WI38 (cell line): ENCODE measurements around the gene PACRG.

Experiments used
- H3K4me3 ChIP-seq: 2 replicates; pipeline ENCODE4 v1.5.1; 2011; ENCODE audit warnings: low read depth, mild to moderate bottlenecking, control low read depth, low read length
- TF ChIP-seq, protein P1 (sequence below): IDR thresholded peaks from 2 replicates; pipeline ENCODE4 v1.5.1; 2012; ENCODE audit warnings: low read depth, mild to moderate bottlenecking, control low read depth, low read length

Gene PACRG

DNA sequence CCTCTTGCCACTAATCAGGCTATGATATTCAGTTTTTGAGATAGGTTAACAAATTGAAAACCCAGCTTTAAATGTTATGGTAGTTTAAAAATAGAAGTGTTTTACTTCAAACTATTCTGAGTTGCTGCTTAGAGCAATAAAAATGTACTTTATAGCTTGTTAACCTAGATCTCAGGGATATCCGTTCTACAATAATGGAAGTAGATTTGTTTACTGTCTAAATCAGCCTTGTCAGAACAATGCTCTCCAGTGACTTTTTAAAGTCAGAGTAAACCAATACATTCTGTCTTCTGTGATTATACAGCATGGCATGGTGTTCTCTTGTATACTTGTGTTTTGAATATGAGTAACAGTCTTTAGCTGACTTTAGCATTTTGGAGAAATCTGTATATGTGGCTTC lies 161.5 kb downstream of the PACRG start:
- TF ChIP-seq, protein P1, sequence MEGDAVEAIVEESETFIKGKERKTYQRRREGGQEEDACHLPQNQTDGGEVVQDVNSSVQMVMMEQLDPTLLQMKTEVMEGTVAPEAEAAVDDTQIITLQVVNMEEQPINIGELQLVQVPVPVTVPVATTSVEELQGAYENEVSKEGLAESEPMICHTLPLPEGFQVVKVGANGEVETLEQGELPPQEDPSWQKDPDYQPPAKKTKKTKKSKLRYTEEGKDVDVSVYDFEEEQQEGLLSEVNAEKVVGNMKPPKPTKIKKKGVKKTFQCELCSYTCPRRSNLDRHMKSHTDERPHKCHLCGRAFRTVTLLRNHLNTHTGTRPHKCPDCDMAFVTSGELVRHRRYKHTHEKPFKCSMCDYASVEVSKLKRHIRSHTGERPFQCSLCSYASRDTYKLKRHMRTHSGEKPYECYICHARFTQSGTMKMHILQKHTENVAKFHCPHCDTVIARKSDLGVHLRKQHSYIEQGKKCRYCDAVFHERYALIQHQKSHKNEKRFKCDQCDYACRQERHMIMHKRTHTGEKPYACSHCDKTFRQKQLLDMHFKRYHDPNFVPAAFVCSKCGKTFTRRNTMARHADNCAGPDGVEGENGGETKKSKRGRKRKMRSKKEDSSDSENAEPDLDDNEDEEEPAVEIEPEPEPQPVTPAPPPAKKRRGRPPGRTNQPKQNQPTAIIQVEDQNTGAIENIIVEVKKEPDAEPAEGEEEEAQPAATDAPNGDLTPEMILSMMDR: no peak
- H3K4me3 ChIP-seq: no peak overlapping the region

DNA sequence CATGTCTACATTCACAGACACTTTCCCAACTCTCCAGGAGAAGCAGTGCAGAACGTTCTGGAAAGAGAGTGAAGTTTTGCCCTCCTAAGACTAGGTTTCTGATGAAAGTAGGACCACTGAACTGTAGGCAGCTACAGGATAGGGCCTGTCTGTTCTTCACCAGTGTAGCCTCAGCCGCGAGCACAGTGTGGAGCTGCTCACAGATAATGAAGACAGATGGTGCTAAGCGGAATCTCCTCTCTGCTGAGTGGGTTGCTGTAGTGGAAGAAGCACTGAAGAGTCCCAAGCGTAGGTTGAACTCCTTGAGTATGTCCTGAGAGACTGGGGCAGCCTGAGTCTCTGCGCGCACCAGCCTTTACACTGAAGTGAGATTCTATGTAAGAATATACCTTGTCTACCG lies 170.2 kb downstream of the PACRG start:
- no peak overlapping the region for H3K4me3 ChIP-seq
- TF ChIP-seq, protein P1: no peak

GRCh38 chr6:162899148-162899547 lies 171.4 kb downstream of the PACRG start:
- TF ChIP-seq, protein P1: no peak
- no peak overlapping the region for H3K4me3 ChIP-seq

GRCh38 chr6:162900503-162900902 lies 172.7 kb downstream of the PACRG start:
- TF ChIP-seq, protein P1: no peak
- no peak overlapping the region for H3K4me3 ChIP-seq

GRCh38 chr6:162904069-162904663 lies 176.4 kb downstream of the PACRG start:
- TF ChIP-seq, protein P1: no peak
- no peak overlapping the region for H3K4me3 ChIP-seq

DNA sequence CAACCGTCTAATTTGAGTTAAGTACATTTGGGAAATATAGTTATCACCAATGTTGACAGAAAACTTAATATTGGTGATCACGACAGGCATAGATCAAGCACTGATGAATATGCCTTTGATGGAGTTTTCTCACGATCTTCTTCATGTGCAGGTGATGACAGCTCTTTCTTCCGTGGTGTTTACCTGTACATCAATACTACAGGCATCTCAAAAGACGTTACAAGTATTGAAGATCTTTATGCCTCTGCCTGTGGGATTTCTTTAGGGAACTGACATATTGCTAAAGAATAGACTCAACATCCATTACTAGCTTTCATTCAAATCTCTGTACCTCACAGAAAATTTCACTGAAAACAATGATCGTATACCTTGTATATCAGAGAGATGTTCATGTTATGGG lies 178.7 kb downstream of the PACRG start:
- H3K4me3 ChIP-seq: no peak overlapping the region
- TF ChIP-seq, protein P1: no peak

GRCh38 chr6:162907876-162908481 lies 180.2 kb downstream of the PACRG start:
- TF ChIP-seq, protein P1: peak; percentile 28; the same call in 1 of the 2 replicates
- no peak overlapping the region for H3K4me3 ChIP-seq
